ENCODE data around the gene MRPL18. TPM values are rescaled to one million over a fixed set of nuclear protein-coding genes. Genes with fewer than 3 reads are reported as not detected.
"Not testable (repeated sequence)": the region's sequence is repeated elsewhere in the genome, so short reads cannot be mapped to it uniquely, and the experiment has no call there.

MRPL18 gene
- total RNA-seq, 6 experiments from 2014 or later = 74.1 to 93.6 (median 81.4) TPM

DNA sequence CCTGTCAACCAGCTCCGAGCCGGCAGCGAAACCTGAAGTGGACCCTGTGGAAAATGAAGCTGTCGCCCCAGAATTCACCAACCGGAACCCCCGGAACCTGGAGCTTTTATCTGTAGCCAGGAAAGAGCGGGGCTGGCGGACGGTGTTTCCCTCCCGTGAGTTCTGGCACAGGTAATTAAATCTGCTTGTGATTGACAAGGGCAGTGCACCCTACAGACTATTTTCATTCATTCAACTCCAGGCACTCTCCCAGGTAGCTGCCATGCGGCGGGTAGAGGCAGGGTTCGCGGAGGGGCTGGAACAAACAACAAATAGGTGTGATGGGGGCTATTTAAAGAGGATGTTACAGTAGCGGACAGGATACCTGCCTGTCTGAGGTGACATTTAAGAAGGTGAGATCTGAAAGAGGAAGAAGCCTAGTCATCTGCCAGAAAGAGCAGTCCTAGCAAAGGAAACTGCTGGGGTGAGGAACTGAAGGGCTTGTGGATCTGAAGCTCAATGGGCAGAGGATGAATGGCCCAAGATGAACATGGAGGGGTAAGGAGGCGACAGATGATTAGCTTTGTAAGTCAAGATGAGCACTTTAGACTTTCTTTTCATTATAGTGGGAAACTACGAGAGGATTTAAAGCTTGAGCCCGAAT, 810 bp downstream of the MRPL18 start:
- Mint-ChIP-seq H3K4me3 (peak overlapping the region; percentile 93), H3K4me1 (ENCODE audit: low read depth) (peaks cover 44% of the 10 kb centered on the region), H3K9me3 (no peaks in the 10 kb centered on the region), H3K27me3 (ENCODE audit: insufficient read depth) (peaks cover 6% of the 10 kb centered on the region; the same call in 1 of the 2 replicates), H3K27ac (peak overlapping the region; percentile 94), H3K36me3 (ENCODE audit: low read depth) (peaks cover 45% of the 10 kb centered on the region)
- TF ChIP-seq, protein P1, sequence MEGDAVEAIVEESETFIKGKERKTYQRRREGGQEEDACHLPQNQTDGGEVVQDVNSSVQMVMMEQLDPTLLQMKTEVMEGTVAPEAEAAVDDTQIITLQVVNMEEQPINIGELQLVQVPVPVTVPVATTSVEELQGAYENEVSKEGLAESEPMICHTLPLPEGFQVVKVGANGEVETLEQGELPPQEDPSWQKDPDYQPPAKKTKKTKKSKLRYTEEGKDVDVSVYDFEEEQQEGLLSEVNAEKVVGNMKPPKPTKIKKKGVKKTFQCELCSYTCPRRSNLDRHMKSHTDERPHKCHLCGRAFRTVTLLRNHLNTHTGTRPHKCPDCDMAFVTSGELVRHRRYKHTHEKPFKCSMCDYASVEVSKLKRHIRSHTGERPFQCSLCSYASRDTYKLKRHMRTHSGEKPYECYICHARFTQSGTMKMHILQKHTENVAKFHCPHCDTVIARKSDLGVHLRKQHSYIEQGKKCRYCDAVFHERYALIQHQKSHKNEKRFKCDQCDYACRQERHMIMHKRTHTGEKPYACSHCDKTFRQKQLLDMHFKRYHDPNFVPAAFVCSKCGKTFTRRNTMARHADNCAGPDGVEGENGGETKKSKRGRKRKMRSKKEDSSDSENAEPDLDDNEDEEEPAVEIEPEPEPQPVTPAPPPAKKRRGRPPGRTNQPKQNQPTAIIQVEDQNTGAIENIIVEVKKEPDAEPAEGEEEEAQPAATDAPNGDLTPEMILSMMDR (IDR thresholded peaks at IDR 0.05) = no peak
- no peak for DNase-seq

DNA sequence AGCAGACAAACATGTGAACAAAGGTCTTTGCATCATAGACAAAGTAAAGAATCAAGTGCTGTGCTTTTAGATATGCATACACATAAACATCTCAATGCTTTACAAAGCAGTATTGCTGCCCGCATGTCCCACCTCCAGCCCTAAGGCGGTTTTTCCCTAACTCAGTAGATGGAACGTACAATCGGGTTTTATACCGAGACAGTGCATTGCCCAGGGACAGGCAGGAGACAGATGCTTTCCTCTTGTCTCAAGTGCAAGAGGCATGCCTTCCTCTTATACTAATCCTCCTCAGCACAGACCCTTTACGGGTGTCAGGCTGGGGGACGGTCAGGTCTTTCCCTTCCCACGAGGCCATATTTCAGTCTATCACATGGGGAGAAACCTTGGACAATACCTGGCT, 4.7 kb downstream of the MRPL18 start:
- not testable (repeated sequence) for H3K4me3 Mint-ChIP-seq; DNase-seq; H3K27me3 Mint-ChIP-seq (ENCODE audit: insufficient read depth); H3K27ac Mint-ChIP-seq; H3K9me3 Mint-ChIP-seq
- H3K36me3 Mint-ChIP-seq (ENCODE audit: low read depth) = peaks cover 35% of the 10 kb centered on the region
- peaks cover 22% of the 10 kb centered on the region for H3K4me1 Mint-ChIP-seq (ENCODE audit: low read depth)

DNA sequence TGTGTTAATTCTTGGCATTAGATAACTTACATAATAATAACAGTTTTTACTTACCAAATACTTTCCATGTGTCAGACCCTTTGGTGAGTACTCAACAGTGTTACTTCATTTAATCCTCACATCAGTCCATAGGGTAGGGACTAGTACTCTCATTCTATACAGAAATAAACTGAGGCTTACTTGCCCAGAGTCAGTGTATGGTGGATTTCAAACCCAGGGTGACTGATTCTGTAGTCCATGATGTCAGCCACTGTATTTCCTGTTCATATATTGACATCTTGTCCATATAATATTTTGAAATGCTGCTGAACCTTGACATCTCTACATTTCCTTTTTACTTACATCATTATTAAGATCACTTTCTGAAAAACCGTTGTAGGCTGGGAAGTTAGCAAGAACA, 7.3 kb downstream of the MRPL18 start:
- Mint-ChIP-seq H3K27ac (no peak overlapping the region), H3K4me1 (ENCODE audit: low read depth) (peaks cover 4% of the 10 kb centered on the region), H3K4me3 (no peak overlapping the region), H3K9me3 (no peaks in the 10 kb centered on the region), H3K27me3 (ENCODE audit: insufficient read depth) (no peaks in the 10 kb centered on the region; the same call in 1 of the 2 replicates), H3K36me3 (ENCODE audit: low read depth) (peaks cover 13% of the 10 kb centered on the region; the same call in 1 of the 2 replicates)
- TF ChIP-seq, protein P1 (IDR thresholded peaks at IDR 0.05) = no peak
- no peak for DNase-seq

DNA sequence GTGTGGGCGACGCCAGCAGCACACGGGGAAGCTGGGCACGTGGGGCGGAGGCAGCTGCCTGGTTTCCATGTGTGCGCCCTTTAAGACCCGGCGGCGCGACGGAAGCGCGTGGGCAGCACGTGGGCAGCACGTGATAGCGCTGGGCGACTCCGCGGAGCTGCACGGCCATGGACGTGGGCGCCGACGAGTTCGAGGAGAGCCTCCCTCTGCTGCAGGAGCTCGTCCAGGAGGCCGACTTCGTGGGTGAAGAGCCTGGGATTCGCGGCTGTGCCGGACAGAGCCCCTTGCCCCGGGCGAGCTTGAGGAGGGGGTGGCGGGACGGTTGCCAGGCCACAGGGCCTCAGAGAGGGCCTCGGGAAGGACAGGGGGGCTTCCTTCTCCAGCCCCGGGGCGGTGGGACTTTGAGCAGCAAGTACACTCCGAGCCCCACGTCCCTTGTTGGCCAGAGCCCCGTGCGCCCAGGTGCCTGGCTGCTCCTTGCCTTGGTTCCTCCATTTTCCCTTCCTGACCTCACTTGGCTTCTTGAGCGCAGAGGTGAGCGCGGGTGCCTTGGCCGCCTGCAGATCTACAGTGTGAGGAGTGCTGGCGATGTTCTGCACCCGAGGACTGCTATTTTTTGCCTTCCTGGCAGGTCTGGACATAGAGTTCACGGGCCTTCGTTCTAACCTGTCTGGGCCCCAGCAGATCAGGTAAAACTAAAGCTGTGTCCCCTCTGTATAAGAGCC, 10.0 kb downstream of the MRPL18 start, which contains the start of gene PNLDC1:
Gene PNLDC1, plus strand, starts transcription at position 136 of the 725 bp plus-strand sequence. Its CDS starts 32 bp downstream, at position 168.
- H3K9me3 Mint-ChIP-seq = no peaks in the 10 kb centered on the region
- no peaks in the 10 kb centered on the region; the same call in 1 of the 2 replicates for H3K27me3 Mint-ChIP-seq (ENCODE audit: insufficient read depth)
- no peak for DNase-seq
- peaks cover 9% of the 10 kb centered on the region; the same call in 1 of the 2 replicates for H3K36me3 Mint-ChIP-seq (ENCODE audit: low read depth)
- no peaks in the 10 kb centered on the region for H3K4me1 Mint-ChIP-seq (ENCODE audit: low read depth)
- no peak within 1 kb of the TSS for H3K4me3 Mint-ChIP-seq
- no peak within 1 kb of the TSS for H3K27ac Mint-ChIP-seq
- TF ChIP-seq, protein P1 (IDR thresholded peaks at IDR 0.05) = no peak

DNA sequence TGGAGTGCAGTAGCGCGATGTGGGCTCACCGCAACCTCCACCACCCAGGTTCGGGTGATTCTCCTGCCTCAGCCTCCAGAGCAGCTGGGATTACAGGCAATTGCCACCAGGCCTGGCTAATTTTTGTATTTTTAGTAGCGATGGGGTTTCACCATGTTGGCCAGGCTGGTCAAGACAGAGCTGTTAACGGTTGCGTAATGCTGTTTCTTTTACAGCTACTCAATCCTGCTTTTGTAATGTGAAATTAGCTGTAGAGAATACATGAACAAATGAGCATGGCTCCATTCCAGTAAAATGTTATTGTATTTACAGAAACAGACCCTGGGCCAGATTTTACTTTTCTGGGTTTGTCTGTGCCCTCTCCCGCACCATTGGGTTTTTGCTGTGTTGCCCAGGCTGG, 11.7 kb downstream of the MRPL18 start:
- no peak for DNase-seq
- Mint-ChIP-seq H3K4me1 (ENCODE audit: low read depth) (no peaks in the 10 kb centered on the region), H3K27ac (no peak overlapping the region), H3K9me3 (no peaks in the 10 kb centered on the region), H3K4me3 (no peak overlapping the region), H3K27me3 (ENCODE audit: insufficient read depth) (no peaks in the 10 kb centered on the region; the same call in 1 of the 2 replicates), H3K36me3 (ENCODE audit: low read depth) (peaks cover 9% of the 10 kb centered on the region; the same call in 1 of the 2 replicates)
- TF ChIP-seq, protein P1 (IDR thresholded peaks at IDR 0.05) = no peak

DNA sequence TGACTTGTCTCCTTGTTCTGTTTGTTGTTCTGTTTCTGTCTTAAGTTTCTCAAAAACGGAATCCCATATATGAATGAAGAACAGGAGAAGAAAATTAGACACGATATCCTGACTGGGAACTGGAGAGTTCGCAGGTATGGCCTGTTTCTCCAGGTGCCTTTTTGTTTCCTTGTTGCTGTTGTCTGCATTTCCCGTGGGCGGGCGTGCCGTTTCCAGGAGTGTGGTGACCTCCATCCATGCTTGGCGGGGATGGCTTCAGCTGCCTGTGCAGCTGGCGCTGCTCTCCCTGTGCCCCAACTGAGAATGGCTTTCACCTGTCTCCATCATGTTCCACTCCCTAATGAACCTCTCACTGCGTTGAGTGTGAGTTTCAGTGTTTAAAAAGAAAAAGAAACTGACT, 14.2 kb downstream of the MRPL18 start:
- Mint-ChIP-seq H3K27me3 (ENCODE audit: insufficient read depth) (no peaks in the 10 kb centered on the region), H3K9me3 (no peaks in the 10 kb centered on the region), H3K4me1 (ENCODE audit: low read depth) (no peaks in the 10 kb centered on the region), H3K36me3 (ENCODE audit: low read depth) (no peaks in the 10 kb centered on the region; the same call in 1 of the 2 replicates), H3K4me3 (no peak overlapping the region), H3K27ac (no peak overlapping the region)
- no peak for DNase-seq
- TF ChIP-seq, protein P1 (IDR thresholded peaks at IDR 0.05) = no peak
